Spleen (tissue), 11 donors: ENCODE results near the gene FAM50A. TPM values are rescaled to one million over a fixed set of nuclear protein-coding genes. Genes with fewer than 3 reads are reported as not detected.

Source experiments
- DNase-seq: peaks from one replicate; pipeline ENCODE4 v3.0.0-alpha.2; 2020
- H3K27ac ChIP-seq, 8 donors: fragments of 200-600 bp; sonication (generic) in 7 of 8; 1 replicate in 4 of 8; 2 replicates in 4 of 8; pipeline versions ENCODE4 v1.5.0 to v1.8.0; 2016 to 2021; ENCODE audit warnings: inconsistent platforms in 4 of 8, mild to moderate bottlenecking in 4 of 8, moderate library complexity in 1 of 8
- H3K27me3 ChIP-seq, 7 donors: fragments of 200-600 bp; sonication (generic) in 6 of 7; replicated peaks in 1 of 7; 1 replicate in 4 of 7; 2 replicates in 3 of 7; pipeline versions ENCODE4 v1.5.0 to v1.8.0; 2016 to 2021; ENCODE audit warnings: inconsistent platforms in 3 of 7, mild to moderate bottlenecking in 1 of 7
- H3K36me3 ChIP-seq, 6 donors: fragments of 200-600 bp; sonication (generic) in 5 of 6; 1 replicate in 4 of 6; 2 replicates in 2 of 6; pipeline versions ENCODE4 v1.5.0 to v1.8.0; 2016 to 2021; ENCODE audit warnings: inconsistent platforms in 2 of 6
- H3K4me1 ChIP-seq, 6 donors: fragments of 200-600 bp; sonication (generic) in 5 of 6; 1 replicate in 3 of 6; 2 replicates in 3 of 6; pipeline versions ENCODE4 v1.5.0 to v1.8.0; 2016 to 2021; ENCODE audit warnings: inconsistent platforms in 3 of 6
- H3K4me3 ChIP-seq, 8 donors: fragments of 200-600 bp; sonication (generic) in 7 of 8; 1 replicate in 4 of 8; 2 replicates in 4 of 8; pipeline versions ENCODE4 v1.5.0 to v1.8.0; 2016 to 2021; ENCODE audit warnings: inconsistent platforms in 4 of 8, mild to moderate bottlenecking in 4 of 8, moderate library complexity in 2 of 8
- H3K9me3 ChIP-seq, 8 donors: fragments of 200-600 bp; sonication (generic) in 7 of 8; 1 replicate in 4 of 8; 2 replicates in 4 of 8; pipeline versions ENCODE4 v1.5.0 to v1.8.0; 2016 to 2021; ENCODE audit warnings: inconsistent platforms in 4 of 8
- CTCF ChIP-seq, 11 experiments: fragments of 200-600 bp in 7 of 11; fragments of 450-650 bp in 4 of 11; sonication (generic) in 4 of 11; IDR thresholded peaks in 8 of 11; conservative IDR thresholded peaks in 3 of 11; 1 replicate in 7 of 11; 2 replicates in 4 of 11; pipeline versions ENCODE4 v1.4.0 to v1.8.0; 2016 to 2021; ENCODE audit warnings: antibody characterized with exemption in 11 of 11, inconsistent platforms in 4 of 11, mild to moderate bottlenecking in 1 of 11
- POLR2A ChIP-seq, 3 donors: fragments of 450-650 bp; IDR thresholded peaks; one replicate each; pipeline ENCODE4 v1.5.1; 2017; ENCODE audit warnings: antibody characterized with exemption in 3 of 3, mild to moderate bottlenecking in 1 of 3
- POLR2AphosphoS5 ChIP-seq, 3 donors: sonication (generic); formaldehyde crosslinking; IDR thresholded peaks; one replicate each; pipeline ENCODE4 v1.5.1; 2017; ENCODE audit warnings: antibody characterized with exemption in 3 of 3
- WGBS, 5 donors: extraction: QIAGEN DNeasy Blood & Tissue Kit in 3 of 5; methylation state at CpG; one replicate each; pipeline versions ENCODE4 v1.1.5 to v1.1.7; 2013 to 2018; 5-methylcytosine and 5-hydroxymethylcytosine counted together
- intact Hi-C: fragments of 100-400 bp; cut with DNase I; formaldehyde crosslinking; loops from one replicate; pipeline ENCODE4 v1.15.0; 2023; ENCODE audit warnings: low total_unique reads
- polyA plus RNA-seq, 3 donors: library from polyadenylated mRNA; stranded (reverse); fragments of 200-250 nt; gene quantifications; one replicate each; pipeline ENCODE4 v1.2.1, GENCODE V29; 2013
- total RNA-seq, 7 donors: library from RNA; depleted of rRNA in 3 of 7; stranded (reverse); fragments of >200 nt in 3 of 7; fragmentation: NEBNext Ultra II Directional in 4 of 7; extraction: Animal tissue kit (Norgen Biotek cat#: 25700) in 4 of 7; gene quantifications; one replicate each; pipeline versions ENCODE4 v1.1.0 to v1.2.1, GENCODE V29; 2016 to 2021
- donor health status: healthy with polysubstance abuse.
- donor health status: DM: no; HTN: no; CAD: no; lungs with moderate emphysema.
- donor health status: DM: no; HTN: no; CAD: no.
- donor health status: Bipolar disorder and iron deficiency.
- donor health status: healthy.
- donor health status: DM: no; HTN: no; CAD: no.
- donor health status: DM: yes; HTN: yes; CAD: no.

Gene FAM50A
- total and polyA plus RNA-seq, 10 donors = 30.3 to 123 (median 47.9) TPM

DNA sequence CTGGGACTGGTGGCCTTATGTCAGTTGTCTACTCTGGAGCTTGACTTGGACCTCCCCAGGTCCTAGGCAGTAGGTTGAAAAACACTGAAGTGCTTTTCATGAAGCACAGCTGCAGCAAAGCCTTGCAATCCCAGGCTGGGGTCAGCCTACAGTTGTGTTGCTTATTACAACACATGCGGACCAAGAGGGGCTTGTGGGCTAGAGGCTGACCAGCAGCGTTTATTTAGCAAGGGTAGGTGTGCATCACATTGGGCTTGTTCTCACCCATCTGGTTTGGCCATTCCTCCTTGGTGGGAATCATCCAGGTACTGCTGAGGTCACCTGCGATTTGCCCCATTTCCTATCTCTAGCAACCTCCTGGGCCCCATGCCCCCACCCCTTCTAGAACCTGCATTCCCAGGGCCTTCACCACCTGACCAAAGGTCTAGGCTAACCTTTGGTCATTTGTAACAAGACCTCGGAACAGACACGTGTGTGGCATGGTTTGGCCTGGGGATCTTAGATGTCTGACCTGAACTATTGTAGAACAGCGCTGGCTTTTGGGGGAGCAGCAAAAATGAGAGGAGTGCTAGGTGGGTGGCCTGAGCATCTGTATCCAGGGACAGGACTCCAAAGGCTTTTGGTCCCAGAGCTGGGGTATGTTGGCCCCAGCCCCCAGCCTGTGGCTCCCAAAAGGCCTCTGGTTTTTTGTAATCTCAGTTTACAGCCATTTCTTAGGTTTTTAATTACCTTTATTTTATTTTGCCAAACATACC, 42.7 kb upstream of the FAM50A start:
- WGBS, 5 donors = 50 to 71% (median 60%) methylated on average over 3 to 6 of the region's 6 CpGs
- peaks cover 0 to 64% (median 19%) of the 10 kb centered on the region in 6 donors for H3K36me3 ChIP-seq
- intact Hi-C loops = no loop called here
- H3K27ac ChIP-seq = peak overlapping the region in 2 of 8 donors; percentile 7 to 94
- peak in 2 of 3 donors; percentile 24 to 59 for TF ChIP-seq POLR2AphosphoS5 (IDR thresholded peaks at IDR 0.05)
- TF ChIP-seq CTCF (IDR thresholded peaks at IDR 0.05 in 8 of 11, conservative IDR thresholded peaks at IDR 0.05 in 3 of 11) = no peak
- no peak for TF ChIP-seq POLR2A (IDR thresholded peaks at IDR 0.05)
- no peak overlapping the region for H3K4me3 ChIP-seq
- no peaks in the 10 kb centered on the region for H3K9me3 ChIP-seq
- H3K4me1 ChIP-seq = peaks cover 0 to 46% (median 22%) of the 10 kb centered on the region in 6 donors
- no peaks in the 10 kb centered on the region for H3K27me3 ChIP-seq
- DNase-seq = no peak

GRCh38 chrX:154401918-154402621, 41.9 kb upstream of the FAM50A start:
- intact Hi-C loops = no loop called here
- TF ChIP-seq POLR2AphosphoS5 (IDR thresholded peaks at IDR 0.05) (no peak), POLR2A (IDR thresholded peaks at IDR 0.05) (no peak), CTCF (IDR thresholded peaks at IDR 0.05 in 8 of 11, conservative IDR thresholded peaks at IDR 0.05 in 3 of 11) (no peak)
- Histone ChIP-seq H3K9me3 (no peaks in the 10 kb centered on the region), H3K36me3 (peaks cover 0 to 64% (median 19%) of the 10 kb centered on the region in 6 donors), H3K27me3 (no peaks in the 10 kb centered on the region), H3K4me1 (peaks cover 0 to 38% (median 18%) of the 10 kb centered on the region in 6 donors), H3K4me3 (no peak overlapping the region), H3K27ac (peak overlapping the region in 1 of 8 donors; percentile 27)
- DNase-seq = no peak
- WGBS, 5 donors = 69 to 84% (median 75%) methylated on average over 6 of the region's 6 CpGs

DNA sequence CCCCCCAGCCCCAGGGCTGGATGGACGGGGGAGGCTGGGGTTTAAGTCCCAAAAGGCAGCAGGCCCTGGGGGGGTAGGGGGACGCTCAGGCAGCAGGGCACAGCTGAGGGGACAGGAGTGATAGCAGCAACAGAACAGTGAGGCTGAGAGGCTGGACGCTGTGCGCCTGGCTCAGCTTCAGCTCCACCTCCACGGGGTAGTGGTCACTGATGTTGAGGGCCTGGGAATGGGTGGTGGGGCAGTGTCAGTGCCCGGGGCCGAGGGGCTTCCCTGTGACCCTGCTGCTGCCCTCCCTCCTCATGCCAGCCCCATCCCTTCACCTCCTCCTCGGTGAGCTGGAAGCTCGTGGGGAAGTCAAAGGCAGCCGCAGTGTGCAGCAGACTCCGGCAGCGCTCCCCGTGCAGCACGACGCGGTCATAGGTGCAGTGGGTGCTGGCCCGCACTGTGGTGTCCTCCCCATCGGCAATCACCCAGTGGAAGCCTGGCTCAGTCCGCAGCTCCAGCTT, 41.3 kb upstream of the FAM50A start:
- Histone ChIP-seq H3K4me1 (peaks cover 0 to 35% (median 17%) of the 10 kb centered on the region in 6 donors), H3K4me3 (no peak overlapping the region), H3K27me3 (no peaks in the 10 kb centered on the region), H3K36me3 (peaks cover 0 to 64% (median 19%) of the 10 kb centered on the region in 6 donors), H3K9me3 (no peaks in the 10 kb centered on the region), H3K27ac (no peak overlapping the region)
- intact Hi-C loops = no loop called here
- WGBS, 5 donors = 79 to 91% (median 84%) methylated on average over 4 to 19 of the region's 19 CpGs
- TF ChIP-seq POLR2AphosphoS5 (IDR thresholded peaks at IDR 0.05) (peak in 1 of 3 donors; percentile 57), CTCF (IDR thresholded peaks at IDR 0.05 in 8 of 11, conservative IDR thresholded peaks at IDR 0.05 in 3 of 11) (no peak)
- no peak for DNase-seq

DNA sequence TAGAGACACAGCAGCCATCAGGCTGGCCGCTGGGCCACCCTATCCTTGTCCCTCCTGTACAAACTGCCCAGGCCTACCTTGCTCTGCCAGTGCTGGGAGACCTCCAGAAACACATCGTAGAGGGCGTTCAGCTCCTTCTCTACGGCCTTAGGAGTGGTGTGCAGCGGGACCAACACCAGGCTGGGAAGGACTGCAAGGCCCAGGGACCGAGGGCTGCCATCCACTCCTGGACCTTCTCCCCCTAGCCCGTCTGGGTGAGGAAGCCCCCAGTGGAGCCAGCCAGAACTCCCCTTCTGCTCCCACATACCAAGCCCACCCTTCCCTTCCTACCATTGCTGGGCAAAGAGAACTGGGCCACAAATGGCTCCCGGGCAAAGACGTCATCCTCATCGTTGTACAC, 40.7 kb upstream of the FAM50A start:
- peaks cover 0 to 40% (median 21%) of the 10 kb centered on the region in 6 donors for H3K4me1 ChIP-seq
- no peak for TF ChIP-seq POLR2A (IDR thresholded peaks at IDR 0.05)
- no peak for TF ChIP-seq POLR2AphosphoS5 (IDR thresholded peaks at IDR 0.05)
- no peak for TF ChIP-seq CTCF (IDR thresholded peaks at IDR 0.05 in 8 of 11, conservative IDR thresholded peaks at IDR 0.05 in 3 of 11)
- no peak for DNase-seq
- H3K4me3 ChIP-seq = no peak overlapping the region
- no peaks in the 10 kb centered on the region for H3K27me3 ChIP-seq
- WGBS, 5 donors = 85 to 100% (median 89%) methylated on average over 1 to 10 of the region's 10 CpGs
- intact Hi-C loops = no loop called here
- H3K9me3 ChIP-seq = no peaks in the 10 kb centered on the region
- H3K27ac ChIP-seq = no peak overlapping the region
- peaks cover 0 to 64% (median 19%) of the 10 kb centered on the region in 6 donors for H3K36me3 ChIP-seq
